Muscle of arm (tissue), 12 donors: Measurements from ENCODE around the gene RPS6KA3. TPM values are rescaled to one million over a fixed set of nuclear protein-coding genes. Genes with fewer than 3 reads are reported as not detected.
"Not testable (repeated sequence)": the region's sequence is repeated elsewhere in the genome, so short reads cannot be mapped to it uniquely, and the experiment has no call there.

ENCODE experiments used
- DNase-seq: peaks from one replicate; pipeline ENCODE4 v3.0.0-alpha.2; 2013
- polyA plus RNA-seq, 12 donors: library from polyadenylated mRNA; unstranded; fragments of 120-200 nt; gene quantifications; one replicate each; pipeline ENCODE4 v1.2.1, GENCODE V29; 2013; ENCODE audit not compliant: insufficient read length in 12 of 12

The RPS6KA3 gene
- polyA plus RNA-seq, 12 donors: 35.2 to 61.2 (median 46.5) TPM; not detected in 1

GRCh38 chrX:20151689-20152088 is 115.0 kb downstream of the RPS6KA3 start:
- no peak for DNase-seq

GRCh38 chrX:20149326-20149725 is 117.4 kb downstream of the RPS6KA3 start:
- no peak for DNase-seq

- no peak for DNase-seq
Measured at GRCh38 chrX:20147561-20147960, 119.1 kb downstream of the RPS6KA3 start.

DNA sequence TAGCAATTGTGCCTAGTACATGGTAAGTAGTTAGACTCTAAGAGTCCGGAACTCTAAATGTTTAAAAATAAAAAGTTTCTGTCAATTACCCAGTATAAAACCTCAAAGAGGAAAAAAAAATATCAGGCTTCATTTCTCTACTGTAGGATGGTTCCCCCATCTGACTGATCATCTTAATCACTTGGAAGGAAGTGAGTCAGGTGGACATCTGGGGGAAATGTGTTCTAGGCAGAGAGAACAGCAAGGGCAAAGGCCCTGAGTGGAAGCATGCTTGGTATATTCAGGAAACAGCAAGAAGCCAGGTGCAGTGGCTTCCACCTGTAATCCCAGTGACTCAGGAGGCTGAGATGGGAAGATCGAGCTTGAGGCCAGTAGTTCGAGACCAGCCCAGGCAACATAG is 122.2 kb downstream of the RPS6KA3 start:
- DNase-seq: no peak

- no peak for DNase-seq
Measured at GRCh38 chrX:20143561-20143960, 123.1 kb downstream of the RPS6KA3 start.

DNA sequence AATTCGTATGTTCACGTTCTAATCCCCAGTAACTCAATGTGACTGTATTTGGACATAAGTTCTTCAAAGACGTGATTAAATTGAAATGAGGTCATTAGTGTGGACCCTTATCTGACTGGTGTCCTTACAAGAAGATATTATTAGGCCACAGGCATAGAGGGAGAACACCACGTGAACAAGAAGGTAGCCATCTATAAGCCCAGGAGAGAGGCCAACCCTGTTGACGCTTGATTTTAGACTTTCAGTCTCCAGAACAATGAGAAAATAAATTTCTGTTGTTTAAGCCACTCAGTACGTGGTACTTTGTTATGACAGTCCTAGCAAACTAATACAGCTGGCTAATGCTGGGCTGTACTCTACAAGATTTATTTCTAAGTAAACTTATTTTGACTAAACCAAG is 123.6 kb downstream of the RPS6KA3 start:
- no peak for DNase-seq

GRCh38 chrX:20141281-20142220 is 125.2 kb downstream of the RPS6KA3 start, which contains the start of gene EIF1AX:
TSS of gene EIF1AX (minus strand) at chrX:20141838. CDS start at chrX:20141640, 198 bp downstream.
- peak; percentile 99 for DNase-seq

DNA sequence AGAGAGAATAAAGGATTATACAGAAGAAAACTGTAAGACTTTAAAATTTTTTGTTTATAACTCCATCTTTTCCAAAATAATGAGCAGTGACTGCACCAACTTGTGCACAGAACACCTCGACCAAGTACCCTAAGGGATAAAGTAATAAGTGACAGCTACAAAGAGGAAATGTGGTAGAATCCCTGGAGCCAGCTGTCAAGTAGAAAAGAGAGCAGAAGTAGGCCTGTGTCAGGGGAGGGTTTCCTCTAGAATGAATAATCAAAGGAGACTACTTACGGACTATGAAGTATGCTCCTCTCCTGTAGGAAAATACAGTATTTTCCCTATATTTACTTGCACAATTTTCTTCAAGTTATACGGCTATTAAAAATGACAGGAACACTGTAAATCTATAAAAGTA is 126.3 kb downstream of the RPS6KA3 start:
- DNase-seq: no peak

DNA sequence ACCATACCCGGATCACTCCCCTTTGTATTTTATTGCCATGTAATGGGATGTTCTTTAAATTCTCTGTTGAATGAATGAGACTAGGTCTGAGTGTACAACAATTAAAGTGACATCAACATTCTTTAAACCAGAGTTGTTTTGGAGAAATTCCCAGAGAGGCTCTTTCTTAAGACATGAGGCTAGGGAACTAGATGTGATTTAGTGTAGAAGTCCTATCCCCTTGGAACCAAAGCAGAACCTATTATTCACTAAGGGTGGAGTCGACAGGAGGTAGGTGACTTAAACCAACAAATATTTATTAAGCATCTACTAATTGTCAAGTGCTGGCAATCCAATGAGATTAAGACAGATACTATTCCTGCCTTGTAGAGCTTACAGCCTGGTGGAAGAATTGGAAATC is 126.7 kb downstream of the RPS6KA3 start:
- DNase-seq: no peak

DNA sequence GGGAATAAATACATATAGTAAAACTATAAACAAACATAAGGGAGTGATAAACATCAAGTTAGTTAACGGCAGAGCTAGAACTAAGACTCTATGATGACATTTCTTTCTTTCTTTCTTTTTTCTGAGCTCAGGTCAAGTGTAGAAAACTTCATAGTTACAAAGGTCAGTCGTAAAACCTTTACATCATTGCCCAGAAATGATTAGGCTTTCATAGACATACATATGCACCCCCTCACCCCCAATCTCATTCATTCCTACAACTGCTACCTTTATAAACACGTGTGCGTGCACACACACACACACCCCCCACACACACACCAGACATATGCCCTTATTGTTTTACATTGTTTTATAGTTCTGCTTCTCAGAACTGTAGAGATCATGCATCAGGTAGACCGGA is 130.8 kb downstream of the RPS6KA3 start:
- no peak for DNase-seq

GRCh38 chrX:20132666-20133065 is 134.0 kb downstream of the RPS6KA3 start:
- DNase-seq: no peak

DNA sequence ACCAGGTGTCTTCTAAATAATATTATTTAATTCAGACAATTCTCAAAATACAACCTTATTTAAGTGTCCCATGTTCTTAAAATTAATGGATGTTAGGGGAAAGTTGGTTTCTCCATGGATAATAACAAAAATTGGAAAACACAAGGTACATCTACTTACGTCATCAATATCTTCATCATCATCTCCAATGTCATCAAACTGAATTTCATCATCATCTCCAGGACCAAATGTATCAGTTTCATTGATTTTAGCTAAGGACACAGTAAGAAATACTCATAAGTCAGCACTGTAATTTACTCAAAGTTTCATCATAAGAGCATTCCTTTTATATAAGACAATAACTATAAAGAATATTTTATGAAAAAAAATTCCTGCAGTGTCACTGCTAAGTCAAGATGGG is 136.4 kb downstream of the RPS6KA3 start:
- no peak for DNase-seq

- no peak for DNase-seq
Measured at GRCh38 chrX:20129547-20129946, 137.2 kb downstream of the RPS6KA3 start.

DNA sequence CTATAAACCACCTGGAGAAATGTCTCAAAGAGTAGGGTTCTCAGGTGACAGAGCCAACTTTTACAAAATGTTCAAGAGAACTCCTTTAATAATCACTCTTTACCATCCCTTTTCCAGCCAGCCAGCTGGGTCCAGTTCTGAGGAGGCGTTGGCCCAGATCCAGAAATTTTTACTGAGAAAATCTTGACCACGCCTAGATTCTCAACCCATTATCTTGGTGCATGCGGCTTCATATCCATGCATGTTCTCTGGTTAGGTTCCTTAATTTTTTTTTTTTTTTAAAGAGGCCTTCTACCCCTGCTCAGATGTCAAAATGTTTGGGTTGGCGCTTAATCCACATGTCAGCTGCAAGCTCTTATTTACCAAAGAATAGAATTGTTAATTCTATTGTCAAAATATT is 138.0 kb downstream of the RPS6KA3 start:
- no peak for DNase-seq

- DNase-seq: not testable (repeated sequence)
Measured at GRCh38 chrX:20127440-20127839, 139.3 kb downstream of the RPS6KA3 start.

DNA sequence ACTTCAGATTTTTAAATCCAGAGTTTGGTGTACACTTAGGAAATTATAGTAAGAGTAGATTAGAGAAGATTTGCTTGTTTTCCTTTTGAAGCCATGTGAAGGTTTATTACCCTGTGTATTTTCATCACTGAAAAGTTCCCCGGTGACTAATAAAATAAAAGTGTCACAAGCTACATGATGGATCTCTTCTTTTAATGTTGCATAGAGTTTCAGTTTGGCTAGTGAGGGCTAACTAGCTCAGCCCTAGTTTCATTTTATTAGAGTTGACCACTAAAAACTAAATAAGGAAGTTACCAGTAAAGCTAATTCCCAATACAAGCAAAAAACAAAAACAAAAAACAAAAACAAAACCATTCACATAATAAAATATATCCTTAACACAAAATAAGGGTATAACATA is 139.9 kb downstream of the RPS6KA3 start:
- DNase-seq: not testable (repeated sequence)

DNA sequence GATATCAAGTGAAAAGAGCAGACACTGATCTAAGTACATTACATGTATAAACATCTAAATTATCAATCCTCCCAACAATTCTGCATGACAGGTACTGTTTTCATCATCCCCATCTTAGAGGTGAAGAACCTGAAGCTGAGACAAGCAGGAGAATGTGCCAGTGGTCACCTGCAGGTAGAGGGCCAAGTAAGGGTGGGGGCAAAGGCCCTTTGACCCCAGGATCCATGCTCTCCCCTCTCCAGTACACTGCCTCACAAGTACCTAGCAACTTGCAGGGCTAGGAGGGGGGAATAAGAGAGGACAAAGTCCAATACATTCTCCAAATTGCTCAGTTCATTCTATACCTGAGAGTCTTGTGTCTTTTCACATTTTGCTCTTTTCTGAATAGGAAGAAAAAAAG is 141.7 kb downstream of the RPS6KA3 start:
- no peak for DNase-seq

GRCh38 chrX:20118065-20118824 is 148.5 kb downstream of the RPS6KA3 start:
- no peak for DNase-seq

DNA sequence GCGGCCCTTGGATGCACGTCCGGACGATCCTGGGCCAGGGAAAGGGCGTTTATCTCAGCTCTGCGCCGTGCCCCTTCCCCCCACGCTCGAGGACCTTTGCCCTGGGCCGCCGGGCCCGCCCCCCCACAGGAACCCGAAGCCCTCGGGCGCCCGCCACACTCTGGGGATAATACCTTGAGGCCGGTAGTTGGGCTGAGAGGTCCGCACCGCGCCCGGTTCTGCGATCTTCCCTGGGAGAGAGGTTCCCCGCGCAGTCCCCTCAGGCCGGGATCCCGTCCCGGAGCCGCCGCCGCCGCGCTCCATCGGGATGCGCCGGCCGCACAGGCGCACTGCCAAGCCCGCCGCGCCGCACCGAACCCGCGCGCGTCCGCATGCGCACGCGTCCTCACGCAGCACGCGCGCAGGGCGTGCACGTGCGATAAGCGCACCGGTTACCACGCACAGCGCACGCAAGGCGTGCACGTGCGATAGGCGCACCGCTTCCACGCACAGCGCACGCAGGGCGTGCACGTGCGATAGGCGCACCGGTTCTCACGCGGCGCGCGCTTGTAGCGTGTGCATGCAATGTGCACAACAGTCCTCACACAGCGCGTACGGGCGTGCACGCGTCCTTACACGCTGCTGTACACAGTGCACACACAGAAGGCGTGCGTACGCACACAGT is 150.0 kb downstream of the RPS6KA3 start, which contains the start of gene MAP7D2:
Gene MAP7D2, minus strand, starts transcription at position 331 of the 664 bp plus-strand sequence. Its CDS starts 28 bp downstream, at position 303.
- no peak for DNase-seq

DNA sequence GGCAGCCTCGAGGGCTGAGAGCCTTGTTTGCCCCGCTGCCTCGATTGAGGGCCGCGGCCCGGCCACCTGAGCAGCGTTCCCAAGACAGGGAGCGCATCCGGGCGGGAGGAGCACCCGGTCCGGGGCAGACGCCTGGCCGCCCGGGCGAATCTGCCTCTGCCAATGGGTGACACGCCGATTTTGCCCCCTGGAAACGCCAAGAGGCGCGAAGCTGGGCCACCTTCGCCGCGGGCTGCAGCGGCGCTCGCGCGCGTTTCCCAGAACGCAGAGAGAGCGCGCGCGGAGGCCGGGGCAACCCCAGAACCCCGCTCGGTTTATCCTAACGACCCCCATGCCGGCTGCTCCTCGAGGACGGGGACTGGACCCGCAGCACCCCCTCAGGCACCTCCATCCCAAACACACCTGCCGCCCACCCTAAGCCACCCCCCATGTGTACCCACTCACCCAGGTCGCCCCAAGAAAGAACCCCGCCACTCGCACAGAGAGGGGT is 150.6 kb downstream of the RPS6KA3 start:
- DNase-seq: no peak

- DNase-seq: no peak
Measured at GRCh38 chrX:20112022-20112774, 154.5 kb downstream of the RPS6KA3 start.
